Measurements from ENCODE around the gene MCM9. TPM values are rescaled to one million over a fixed set of nuclear protein-coding genes. Genes with fewer than 3 reads are reported as not detected.

MCM9 gene
- total RNA-seq: 10 to 100 TPM; 18.4 to 21.3 TPM

GRCh38 chr6:118934461-118935330, at the start of gene MCM9:
TSS of gene MCM9 (minus strand) at chr6:118935159. CDS start at chr6:118931723, 3,436 bp downstream.
- ATAC-seq: peak; percentile 96
- H3K27me3 Mint-ChIP-seq: no peaks in the 10 kb centered on the region
- CTCF ChIA-PET: interaction anchor here (1.0 to 1.3 kb wide), 3 partner anchors 38 to 176 kb away, joined by 3 to 5 read pairs (median 4); no protein-coding TSS in a partner anchor

GRCh38 chr6:118984342-118984741, 49.4 kb upstream of the MCM9 start:
- no peak overlapping the region for H3K4me3 Mint-ChIP-seq
- ATAC-seq (no peak), DNase-seq (no peak)
- no peak for TF ChIP-seq CTCF (IDR thresholded peaks at IDR 0.05)
- H3K9me3 Mint-ChIP-seq: no peaks in the 10 kb centered on the region
- H3K27ac Mint-ChIP-seq: no peak overlapping the region
- intact Hi-C loops (cut with micrococcal nuclease): no loop called here
- no peaks in the 10 kb centered on the region for H3K36me3 Mint-ChIP-seq (ENCODE audit: low read depth)
- ChIA-PET CTCF (no interaction called here), POLR2A (no interaction called here)
- H3K27me3 Mint-ChIP-seq: no peaks in the 10 kb centered on the region
- no peaks in the 10 kb centered on the region for H3K4me1 Mint-ChIP-seq (ENCODE audit: low read depth)

More at GRCh38 chr6:118934461-118935330, at the start of gene MCM9:
- Mint-ChIP-seq H3K4me1 (ENCODE audit: low read depth) (peaks cover 33% of the 10 kb centered on the region), H3K9me3 (peaks cover 8% of the 10 kb centered on the region), H3K27ac (peak within 1 kb of the TSS; percentile 94), H3K36me3 (ENCODE audit: low read depth) (peaks cover 47% of the 10 kb centered on the region), H3K4me3 (peak within 1 kb of the TSS; percentile 88)
- intact Hi-C loops (cut with micrococcal nuclease): no loop called here
- POLR2A ChIA-PET: interaction anchor here (0.7 to 2.7 kb wide), 7 partner anchors 11 to 226 kb away, joined by 3 to 9 read pairs (median 3); no protein-coding TSS in a partner anchor
- peak; percentile 91 for DNase-seq
- no peak for TF ChIP-seq CTCF (IDR thresholded peaks at IDR 0.05)

GRCh38 chr6:118982575-118982911, 47.6 kb upstream of the MCM9 start:
- Mint-ChIP-seq H3K4me3 (no peak overlapping the region), H3K27ac (no peak overlapping the region), H3K4me1 (ENCODE audit: low read depth) (no peaks in the 10 kb centered on the region), H3K9me3 (no peaks in the 10 kb centered on the region), H3K36me3 (ENCODE audit: low read depth) (no peaks in the 10 kb centered on the region), H3K27me3 (no peaks in the 10 kb centered on the region)
- intact Hi-C loops (cut with micrococcal nuclease): no loop called here
- ChIA-PET POLR2A (no interaction called here), CTCF (interaction anchor here (1.2 kb wide), 1 partner anchor 47 kb away, joined by 3 read pairs; no protein-coding TSS in a partner anchor)
- ATAC-seq (no peak), DNase-seq (no peak)
- TF ChIP-seq CTCF (IDR thresholded peaks at IDR 0.05): no peak

- Mint-ChIP-seq H3K27ac (no peak overlapping the region), H3K27me3 (no peaks in the 10 kb centered on the region), H3K36me3 (ENCODE audit: low read depth) (no peaks in the 10 kb centered on the region), H3K4me3 (no peak overlapping the region), H3K9me3 (no peaks in the 10 kb centered on the region), H3K4me1 (ENCODE audit: low read depth) (no peaks in the 10 kb centered on the region)
- TF ChIP-seq CTCF (IDR thresholded peaks at IDR 0.05): no peak
- ATAC-seq: no peak
- no peak for DNase-seq
- ChIA-PET POLR2A (no interaction called here), CTCF (interaction anchor here (1.2 kb wide), 1 partner anchor 47 kb away, joined by 3 read pairs; no protein-coding TSS in a partner anchor)
- intact Hi-C loops (cut with micrococcal nuclease): no loop called here
Observed at GRCh38 chr6:118981884-118982574, 47.1 kb upstream of the MCM9 start.

GRCh38 chr6:118980063-118980462, 45.1 kb upstream of the MCM9 start:
- intact Hi-C loops (cut with micrococcal nuclease): no loop called here
- DNase-seq (no peak), ATAC-seq (no peak)
- no peak for TF ChIP-seq CTCF (IDR thresholded peaks at IDR 0.05)
- no peaks in the 10 kb centered on the region for H3K4me1 Mint-ChIP-seq (ENCODE audit: low read depth)
- ChIA-PET POLR2A (no interaction called here), CTCF (interaction anchor here (1.1 kb wide), 2 partner anchors 13 to 131 kb away, joined by 3 to 4 read pairs; no protein-coding TSS in a partner anchor)
- no peak overlapping the region for H3K4me3 Mint-ChIP-seq
- no peaks in the 10 kb centered on the region for H3K9me3 Mint-ChIP-seq
- H3K27ac Mint-ChIP-seq: no peak overlapping the region
- no peaks in the 10 kb centered on the region for H3K27me3 Mint-ChIP-seq
- no peaks in the 10 kb centered on the region for H3K36me3 Mint-ChIP-seq (ENCODE audit: low read depth)

Data from activated CD8-positive, alpha-beta T cell treated with anti-CD3 and anti-CD28 coated beads for 36 hours (primary cell).